HG02852 (cell line): ENCODE measurements around the gene TFAP2A.

Experiments used
- ATAC-seq: cut with Tn5 transposase; IDR thresholded peaks from one replicate; pipeline ENCODE4 v1.9.1; 2021; ENCODE audit warnings: mild to moderate bottlenecking, moderate library complexity; ENCODE audit not compliant: unreplicated experiment

Gene TFAP2A

GRCh38 chr6:10414756-10415616 lies at the start of gene TFAP2A:
TSS of gene TFAP2A (minus strand) at chr6:10415074. CDS start at chr6:10414991, 83 bp downstream.
- ATAC-seq: no peak

- no peak for ATAC-seq
Measured at GRCh38 chr6:10463491-10464481, 48.9 kb upstream of the TFAP2A start.

GRCh38 chr6:10463040-10463439 lies 48.2 kb upstream of the TFAP2A start:
- no peak for ATAC-seq

- ATAC-seq: no peak
Measured at GRCh38 chr6:10461850-10462249, 47.0 kb upstream of the TFAP2A start.

GRCh38 chr6:10460096-10460495 lies 45.2 kb upstream of the TFAP2A start:
- ATAC-seq: peak; percentile 95

GRCh38 chr6:10458287-10458686 lies 43.4 kb upstream of the TFAP2A start:
- ATAC-seq: no peak

- ATAC-seq: no peak
Measured at GRCh38 chr6:10453596-10453995, 38.7 kb upstream of the TFAP2A start.

- ATAC-seq: no peak
Measured at GRCh38 chr6:10451828-10452509, 37.1 kb upstream of the TFAP2A start.

GRCh38 chr6:10451394-10451793 lies 36.5 kb upstream of the TFAP2A start:
- no peak for ATAC-seq

- no peak for ATAC-seq
Measured at GRCh38 chr6:10449751-10450150, 34.9 kb upstream of the TFAP2A start.

- ATAC-seq: no peak
Measured at GRCh38 chr6:10448096-10448495, 33.2 kb upstream of the TFAP2A start.

GRCh38 chr6:10446548-10446947 lies 31.7 kb upstream of the TFAP2A start:
- no peak for ATAC-seq

- ATAC-seq: no peak
Measured at GRCh38 chr6:10441655-10442009, 26.8 kb upstream of the TFAP2A start.

- ATAC-seq: no peak
Measured at GRCh38 chr6:10441004-10441654, 26.3 kb upstream of the TFAP2A start.

- ATAC-seq: no peak
Measured at GRCh38 chr6:10437891-10438290, 23.0 kb upstream of the TFAP2A start.

GRCh38 chr6:10434235-10434634 lies 19.4 kb upstream of the TFAP2A start:
- no peak for ATAC-seq

GRCh38 chr6:10433322-10433721 lies 18.4 kb upstream of the TFAP2A start:
- no peak for ATAC-seq

- ATAC-seq: no peak
Measured at GRCh38 chr6:10431423-10432164, 16.7 kb upstream of the TFAP2A start.

GRCh38 chr6:10429638-10430427 lies 15.0 kb upstream of the TFAP2A start:
- peak; percentile 68 for ATAC-seq
